ENCODE measurements around the gene CENPP.

CENPP gene

GRCh38 chr9:92432972-92433548 is 107.3 kb downstream of the CENPP start:
- TF ChIP-seq CTCF (conservative IDR thresholded peaks at IDR 0.05; ENCODE audit: low read depth), result no peak
- CTCF ChIA-PET, result no interaction called here
- H3K27ac ChIP-seq, result no peak overlapping the region
- DNase-seq (ENCODE audit: low spot score), result no peak
- POLR2A ChIA-PET (ENCODE audit: low non-redundant PET), result no interaction called here

- no peak for TF ChIP-seq CTCF (conservative IDR thresholded peaks at IDR 0.05; ENCODE audit: low read depth)
- ChIA-PET CTCF (no interaction called here), POLR2A (ENCODE audit: low non-redundant PET) (no interaction called here)
- H3K27ac ChIP-seq, result no peak overlapping the region
- no peak for DNase-seq (ENCODE audit: low spot score)
These were observed 109.5 kb downstream of the CENPP start for GRCh38 chr9:92435263-92435662.

GRCh38 chr9:92438900-92439526 is 113.3 kb downstream of the CENPP start:
- TF ChIP-seq CTCF (conservative IDR thresholded peaks at IDR 0.05; ENCODE audit: low read depth), result peak; percentile 21; the same call in 1 of the 2 replicates
- DNase-seq (ENCODE audit: low spot score), result peak; percentile 38
- ChIA-PET POLR2A (ENCODE audit: low non-redundant PET) (no interaction called here), CTCF (interaction anchor here (0.6 to 1.3 kb wide), 6 partner anchors 9 to 670 kb away, joined by 3 to 4 read pairs (median 4); no protein-coding TSS in a partner anchor)
- H3K27ac ChIP-seq, result no peak overlapping the region

GRCh38 chr9:92439921-92440750 is 114.4 kb downstream of the CENPP start:
- peak; percentile 96 for DNase-seq (ENCODE audit: low spot score)
- H3K27ac ChIP-seq, result no peak overlapping the region
- ChIA-PET CTCF (interaction anchor here (0.6 to 1.3 kb wide), 4 partner anchors 8 to 241 kb away, joined by 3 to 8 read pairs (median 4); no protein-coding TSS in a partner anchor), POLR2A (ENCODE audit: low non-redundant PET) (no interaction called here)
- no peak for TF ChIP-seq CTCF (conservative IDR thresholded peaks at IDR 0.05; ENCODE audit: low read depth)

GRCh38 chr9:92440751-92441046 is 114.9 kb downstream of the CENPP start:
- CTCF ChIA-PET, result interaction anchor here (0.6 kb wide), 2 partner anchors 8 to 165 kb away, joined by 3 to 8 read pairs; no protein-coding TSS in a partner anchor
- no peak overlapping the region for H3K27ac ChIP-seq
- POLR2A ChIA-PET (ENCODE audit: low non-redundant PET), result no interaction called here

More at GRCh38 chr9:92440751-92441046, 114.9 kb downstream of the CENPP start:
- no peak for TF ChIP-seq CTCF (conservative IDR thresholded peaks at IDR 0.05; ENCODE audit: low read depth)
- no peak for DNase-seq (ENCODE audit: low spot score)
